GM12801 (cell line): ENCODE results near the gene LARGE1.

Experiments used
- CTCF ChIP-seq: IDR thresholded peaks from one replicate; pipeline ENCODE4 v1.5.1; 2011; ENCODE audit warnings: control low read depth; ENCODE audit not compliant: insufficient read length; ENCODE audit errors: extremely low read depth

Gene LARGE1

GRCh38 chr22:33886696-33887095 is 33.6 kb downstream of the LARGE1 start:
- TF ChIP-seq CTCF, result no peak

GRCh38 chr22:33884829-33885228 is 35.4 kb downstream of the LARGE1 start:
- no peak for TF ChIP-seq CTCF

- TF ChIP-seq CTCF, result no peak
These were observed 36.1 kb downstream of the LARGE1 start for GRCh38 chr22:33883961-33884808.

- TF ChIP-seq CTCF, result no peak
These were observed 36.7 kb downstream of the LARGE1 start for GRCh38 chr22:33883561-33883960.

GRCh38 chr22:33882991-33883390 is 37.3 kb downstream of the LARGE1 start:
- TF ChIP-seq CTCF, result no peak

- TF ChIP-seq CTCF, result no peak
These were observed 39.3 kb downstream of the LARGE1 start for GRCh38 chr22:33880986-33881385.

- no peak for TF ChIP-seq CTCF
These were observed 40.5 kb downstream of the LARGE1 start for GRCh38 chr22:33879796-33880195.
